GM23248 (cell line): Measurements from ENCODE around the gene MAP4K3. TPM values are rescaled to one million over a fixed set of nuclear protein-coding genes. Genes with fewer than 3 reads are reported as not detected.

Source experiments
- DNase-seq: peaks from one replicate; pipeline ENCODE4 v3.0.0-alpha.2; 2015
- H2AFZ ChIP-seq: fragments of 200-600 bp; sonication (generic); 2 replicates; pipeline ENCODE4 v1.6.1; 2016; ENCODE audit warnings: antibody characterized with exemption
- H3F3A ChIP-seq: fragments of 200-600 bp; sonication (generic); 2 replicates; pipeline ENCODE4 v1.6.1; 2016; ENCODE audit warnings: mild to moderate bottlenecking, antibody characterized with exemption, mixed run types; ENCODE audit not compliant: insufficient read depth
- H3K27ac ChIP-seq: fragments of 200-600 bp; sonication (generic); 2 replicates; pipeline ENCODE4 v1.5.1; 2016; ENCODE audit warnings: mild to moderate bottlenecking
- H3K27me3 ChIP-seq: fragments of 200-600 bp; sonication (generic); replicated peaks from 2 replicates; pipeline ENCODE4 v1.6.1; 2016; ENCODE audit warnings: mild to moderate bottlenecking; ENCODE audit not compliant: insufficient read depth
- H3K36me3 ChIP-seq: fragments of 200-600 bp; sonication (generic); 2 replicates; pipeline ENCODE4 v1.6.1; 2016; ENCODE audit warnings: low read depth, mild to moderate bottlenecking
- H3K4me1 ChIP-seq: fragments of 200-600 bp; sonication (generic); 2 replicates; pipeline ENCODE4 v1.6.1; 2016; ENCODE audit warnings: mild to moderate bottlenecking; ENCODE audit not compliant: insufficient read depth
- H3K4me2 ChIP-seq: fragments of 200-600 bp; sonication (generic); one replicate; pipeline ENCODE4 v1.6.1; 2016; ENCODE audit warnings: mild to moderate bottlenecking; ENCODE audit not compliant: unreplicated experiment
- H3K4me3 ChIP-seq: fragments of 200-600 bp; sonication (generic); 2 replicates; pipeline ENCODE4 v1.5.1; 2016; ENCODE audit warnings: mild to moderate bottlenecking
- H3K79me2 ChIP-seq: fragments of 200-600 bp; sonication (generic); 2 replicates; pipeline ENCODE4 v1.6.1; 2016; ENCODE audit warnings: mild to moderate bottlenecking; ENCODE audit not compliant: insufficient read depth
- H3K9ac ChIP-seq: fragments of 200-600 bp; sonication (generic); 2 replicates; pipeline ENCODE4 v1.6.1; 2016; ENCODE audit warnings: mild to moderate bottlenecking
- H3K9me2 ChIP-seq: fragments of 200-600 bp; sonication (generic); 2 replicates; pipeline ENCODE4 v1.6.1; 2016; ENCODE audit warnings: mixed run types, mild to moderate bottlenecking, moderate library complexity; ENCODE audit not compliant: insufficient read depth
- H3K9me3 ChIP-seq: fragments of 200-600 bp; sonication (generic); one replicate; pipeline ENCODE4 v1.6.1; 2017; ENCODE audit warnings: low read depth
- H4K20me1 ChIP-seq: fragments of 200-600 bp; sonication (generic); 2 replicates; pipeline ENCODE4 v1.6.0; 2016; ENCODE audit not compliant: insufficient read depth
- EZH2 ChIP-seq: fragments of 200-600 bp; sonication (generic); IDR thresholded peaks from 2 replicates; pipeline ENCODE4 v1.6.1; 2018; ENCODE audit warnings: antibody characterized with exemption, mild to moderate bottlenecking; ENCODE audit not compliant: insufficient read depth, poor library complexity, severe bottlenecking
- EZH2phosphoT487 ChIP-seq: fragments of 200-600 bp; sonication (generic); IDR thresholded peaks from 2 replicates; pipeline ENCODE4 v1.6.1; 2018; ENCODE audit warnings: antibody characterized with exemption, moderate library complexity, mild to moderate bottlenecking, low read depth; ENCODE audit not compliant: insufficient read depth
- WGBS, 2 experiments: methylation state at CpG; one replicate each; pipeline ENCODE4 v1.1.6; 2015 to 2017; ENCODE audit warnings: low lambda C conversion rate in 2 of 2, low coverage in 1 of 2; ENCODE audit errors: missing lambda C conversion rate in 2 of 2; 5-methylcytosine and 5-hydroxymethylcytosine counted together
- in situ Hi-C: fragments of 300-500 bp; cut with MboI; formaldehyde crosslinking; loops from 2 replicates; pipeline ENCODE4 v1.15.0; 2020
- polyA plus RNA-seq: library from polyadenylated mRNA; unstranded; fragments of >200 nt; fragmentation: Nextera tagmentation; extraction: Ambion mirVana; gene quantifications from 2 replicates; pipeline ENCODE4 v1.2.1, GENCODE V29; 2016
- total RNA-seq: library from RNA; depleted of rRNA; stranded (reverse); fragments of >200 nt; shearing (Covaris generic); gene quantifications from 2 replicates; pipeline ENCODE4 v1.2.3, GENCODE V29; 2014

MAP4K3 gene
- total and polyA plus RNA-seq, 2 experiments from 2014 or later, result 9.9 to 32.0 TPM

GRCh38 chr2:39378968-39379367 lies 58.1 kb downstream of the MAP4K3 start:
- 25 to 30% methylated on average over 1 of the region's 1 CpG for WGBS, 2 experiments
- Histone ChIP-seq H3K36me3 (no peaks in the 10 kb centered on the region), H3K9me3 (no peaks in the 10 kb centered on the region), H3K9ac (0 out of 2 replicates have a peak overlapping the region, but pooled peaks have one; percentile 5), H3K9me2 (no peaks in the 10 kb centered on the region), H3F3A (peaks cover 12% of the 10 kb centered on the region; the same call in 1 of the 2 replicates), H4K20me1 (0 out of 2 replicates have a peak, but pooled peaks cover 4% of the 10 kb centered on the region), H3K79me2 (peaks cover 92% of the 10 kb centered on the region), H2AFZ (no peak overlapping the region), H3K4me1 (peaks cover 29% of the 10 kb centered on the region), H3K27ac (no peak overlapping the region), H3K4me3 (no peak overlapping the region), H3K27me3 (no peaks in the 10 kb centered on the region), H3K4me2 (no peak overlapping the region)
- TF ChIP-seq EZH2 (no peak), EZH2phosphoT487 (no peak)
- in situ Hi-C loops, result no loop called here
- DNase-seq, result peak; percentile 66

- H3K4me1 ChIP-seq, result peaks cover 29% of the 10 kb centered on the region
- no peak overlapping the region for H3K27ac ChIP-seq
- H4K20me1 ChIP-seq, result 0 out of 2 replicates have a peak, but pooled peaks cover 4% of the 10 kb centered on the region
- no peaks in the 10 kb centered on the region for H3K27me3 ChIP-seq
- H3K4me3 ChIP-seq, result no peak overlapping the region
- no peak overlapping the region for H2AFZ ChIP-seq
- in situ Hi-C loops, result no loop called here
- no peak overlapping the region for H3K9ac ChIP-seq
- peaks cover 12% of the 10 kb centered on the region; the same call in 1 of the 2 replicates for H3F3A ChIP-seq
- H3K36me3 ChIP-seq, result no peaks in the 10 kb centered on the region; the same call in 1 of the 2 replicates
- H3K9me2 ChIP-seq, result no peaks in the 10 kb centered on the region
- H3K4me2 ChIP-seq, result no peak overlapping the region
- TF ChIP-seq EZH2, result no peak
- peaks cover 92% of the 10 kb centered on the region for H3K79me2 ChIP-seq
- no peaks in the 10 kb centered on the region for H3K9me3 ChIP-seq
- WGBS, 2 experiments, result 96 to 100% methylated on average over 2 of the region's 2 CpGs
- no peak for DNase-seq
These were observed 59.7 kb downstream of the MAP4K3 start for GRCh38 chr2:39377226-39377939.

- no peak overlapping the region for H3K4me3 ChIP-seq
- H3K9me2 ChIP-seq, result no peaks in the 10 kb centered on the region
- H3K27ac ChIP-seq, result no peak overlapping the region
- H3K4me1 ChIP-seq, result peaks cover 28% of the 10 kb centered on the region
- no peak for TF ChIP-seq EZH2
- TF ChIP-seq EZH2phosphoT487, result no peak
- in situ Hi-C loops, result no loop called here
- H3K9me3 ChIP-seq, result no peaks in the 10 kb centered on the region
- H2AFZ ChIP-seq, result no peak overlapping the region
- H3K27me3 ChIP-seq, result no peaks in the 10 kb centered on the region
- peaks cover 89% of the 10 kb centered on the region for H3K79me2 ChIP-seq
- DNase-seq, result no peak
- 0 out of 2 replicates have a peak, but pooled peaks cover 4% of the 10 kb centered on the region for H4K20me1 ChIP-seq
- WGBS, 2 experiments, result 83 to 93% methylated on average over 2 of the region's 2 CpGs
- H3K9ac ChIP-seq, result no peak overlapping the region
- no peak overlapping the region for H3K4me2 ChIP-seq
- H3F3A ChIP-seq, result 0 out of 2 replicates have a peak, but pooled peaks cover 8% of the 10 kb centered on the region
- no peaks in the 10 kb centered on the region; the same call in 1 of the 2 replicates for H3K36me3 ChIP-seq
These were observed 61.2 kb downstream of the MAP4K3 start for GRCh38 chr2:39375917-39376316.

- H3K9ac ChIP-seq, result no peak overlapping the region
- no peaks in the 10 kb centered on the region for H4K20me1 ChIP-seq
- no peak overlapping the region for H2AFZ ChIP-seq
- no peak for DNase-seq
- peaks cover 10% of the 10 kb centered on the region for H3K4me1 ChIP-seq
- H3K27ac ChIP-seq, result no peak overlapping the region
- H3K79me2 ChIP-seq, result peaks cover 88% of the 10 kb centered on the region
- H3F3A ChIP-seq, result no peaks in the 10 kb centered on the region
- 50% methylated on average over 2 of the region's 2 CpGs for WGBS, 2 experiments
- H3K9me2 ChIP-seq, result no peaks in the 10 kb centered on the region
- H3K27me3 ChIP-seq, result no peaks in the 10 kb centered on the region
- no peak overlapping the region for H3K4me3 ChIP-seq
- TF ChIP-seq EZH2phosphoT487, result no peak
- no peak for TF ChIP-seq EZH2
- H3K4me2 ChIP-seq, result no peak overlapping the region
- no peaks in the 10 kb centered on the region; the same call in 1 of the 2 replicates for H3K36me3 ChIP-seq
- in situ Hi-C loops, result no loop called here
- no peaks in the 10 kb centered on the region for H3K9me3 ChIP-seq
These were observed 63.8 kb downstream of the MAP4K3 start for GRCh38 chr2:39373181-39373802.
